ENCODE results near the gene IL21. TPM values are rescaled to one million over a fixed set of nuclear protein-coding genes. Genes with fewer than 3 reads are reported as not detected.

The IL21 gene
- total and polyA plus RNA-seq, 2 donors (not counting 1 experiment from before 2014, with no cell fraction given), result not detected

DNA sequence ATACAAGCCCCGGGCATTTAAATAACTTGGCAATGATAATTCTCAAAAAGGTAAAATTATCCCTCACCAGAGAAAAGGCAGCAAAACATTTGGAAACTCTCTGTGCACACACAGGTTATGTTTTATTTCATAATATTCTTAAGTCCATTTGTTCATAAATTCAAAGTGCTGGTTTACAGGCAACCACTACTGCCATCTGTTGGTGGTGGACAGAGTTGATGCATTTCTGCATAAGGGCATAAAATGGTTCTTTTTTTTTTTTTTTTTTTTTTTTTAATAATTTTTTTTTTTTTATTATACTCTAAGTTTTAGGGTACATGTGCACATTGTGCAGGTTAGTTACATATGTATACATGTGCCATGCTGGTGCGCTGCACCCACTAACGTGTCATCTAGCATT is 31.5 kb upstream of the IL21 start:
- DNase-seq (ENCODE audit: low read depth in 2 of 2), result peak; percentile 51 to 87
- no peak overlapping the region for H2AFZ ChIP-seq (ENCODE audit: low read length)
- H3K4me3 ChIP-seq (replicated peaks in 1 of 4; ENCODE audit: control extremely low read depth in 1 of 4, insufficient read depth in 1 of 4, low read depth in 3 of 4, low read length in 4 of 4), result no peak overlapping the region
- H3K79me2 ChIP-seq (ENCODE audit: control insufficient read depth, insufficient read depth, low read length), result no peaks in the 10 kb centered on the region
- H3K4me2 ChIP-seq (ENCODE audit: extremely low read depth, insufficient read depth, low read length), result no peak overlapping the region
- no peaks in the 10 kb centered on the region for H3K9me3 ChIP-seq (ENCODE audit: control insufficient read depth, insufficient read depth, low read depth, low read length)
- TF ChIP-seq, protein P1, sequence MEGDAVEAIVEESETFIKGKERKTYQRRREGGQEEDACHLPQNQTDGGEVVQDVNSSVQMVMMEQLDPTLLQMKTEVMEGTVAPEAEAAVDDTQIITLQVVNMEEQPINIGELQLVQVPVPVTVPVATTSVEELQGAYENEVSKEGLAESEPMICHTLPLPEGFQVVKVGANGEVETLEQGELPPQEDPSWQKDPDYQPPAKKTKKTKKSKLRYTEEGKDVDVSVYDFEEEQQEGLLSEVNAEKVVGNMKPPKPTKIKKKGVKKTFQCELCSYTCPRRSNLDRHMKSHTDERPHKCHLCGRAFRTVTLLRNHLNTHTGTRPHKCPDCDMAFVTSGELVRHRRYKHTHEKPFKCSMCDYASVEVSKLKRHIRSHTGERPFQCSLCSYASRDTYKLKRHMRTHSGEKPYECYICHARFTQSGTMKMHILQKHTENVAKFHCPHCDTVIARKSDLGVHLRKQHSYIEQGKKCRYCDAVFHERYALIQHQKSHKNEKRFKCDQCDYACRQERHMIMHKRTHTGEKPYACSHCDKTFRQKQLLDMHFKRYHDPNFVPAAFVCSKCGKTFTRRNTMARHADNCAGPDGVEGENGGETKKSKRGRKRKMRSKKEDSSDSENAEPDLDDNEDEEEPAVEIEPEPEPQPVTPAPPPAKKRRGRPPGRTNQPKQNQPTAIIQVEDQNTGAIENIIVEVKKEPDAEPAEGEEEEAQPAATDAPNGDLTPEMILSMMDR (conservative IDR thresholded peaks at IDR 0.05 in 1 of 2, IDR thresholded peaks at IDR 0.05 in 1 of 2; ENCODE audit: low read depth in 1 of 2, low read length in 2 of 2), result peak; percentile 62 to 75
- TF ChIP-seq EZH2 (IDR thresholded peaks at IDR 0.05; ENCODE audit: low read length, missing control alignments), result no peak
- no peaks in the 10 kb centered on the region for H3K36me3 ChIP-seq (ENCODE audit: control insufficient read depth, insufficient read depth, low read length)
- no peaks in the 10 kb centered on the region for H3K27me3 ChIP-seq (ENCODE audit: control insufficient read depth, insufficient read depth, low read length)
- H4K20me1 ChIP-seq (ENCODE audit: control insufficient read depth, extremely low read depth, insufficient read depth, low read length), result no peaks in the 10 kb centered on the region
- H3K9ac ChIP-seq (ENCODE audit: insufficient read depth, low read length), result no peak overlapping the region
- H3K27ac ChIP-seq (ENCODE audit: insufficient read depth, low read length), result no peak overlapping the region
- no peaks in the 10 kb centered on the region for H3K4me1 ChIP-seq (ENCODE audit: control insufficient read depth, extremely low read depth, insufficient read depth, low read length)

DNA sequence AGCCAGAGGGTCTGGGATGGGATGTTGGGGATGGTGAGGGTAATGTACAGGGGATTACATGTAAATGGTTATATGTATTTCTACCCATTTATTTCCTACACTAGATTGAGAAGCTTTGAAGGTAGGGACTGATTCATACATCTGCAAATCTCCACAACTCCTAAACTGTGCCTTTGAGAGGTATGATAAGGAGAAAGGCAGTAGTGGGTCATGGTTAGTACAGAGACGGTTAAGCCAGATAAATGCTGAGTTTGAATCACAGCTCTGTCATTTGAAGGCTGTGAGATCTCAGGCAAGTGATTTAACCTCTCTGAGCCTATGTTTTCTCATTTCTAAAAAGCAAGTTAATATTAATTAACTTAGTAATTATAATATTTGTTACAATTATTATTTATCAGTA is 29.3 kb upstream of the IL21 start:
- no peaks in the 10 kb centered on the region for H3K9me3 ChIP-seq (ENCODE audit: control insufficient read depth, insufficient read depth, low read depth, low read length)
- H3K4me3 ChIP-seq (replicated peaks in 1 of 4; ENCODE audit: control extremely low read depth in 1 of 4, insufficient read depth in 1 of 4, low read depth in 3 of 4, low read length in 4 of 4), result no peak overlapping the region
- no peak overlapping the region for H2AFZ ChIP-seq (ENCODE audit: low read length)
- H3K27ac ChIP-seq (ENCODE audit: insufficient read depth, low read length), result no peak overlapping the region
- DNase-seq (ENCODE audit: low read depth in 2 of 2), result no peak
- TF ChIP-seq, protein P1 (conservative IDR thresholded peaks at IDR 0.05 in 1 of 2, IDR thresholded peaks at IDR 0.05 in 1 of 2; ENCODE audit: low read depth in 1 of 2, low read length in 2 of 2), result no peak
- no peak for TF ChIP-seq EZH2 (IDR thresholded peaks at IDR 0.05; ENCODE audit: low read length, missing control alignments)
- peaks cover 8% of the 10 kb centered on the region for H3K27me3 ChIP-seq (ENCODE audit: control insufficient read depth, insufficient read depth, low read length)
- no peak overlapping the region for H3K9ac ChIP-seq (ENCODE audit: insufficient read depth, low read length)
- no peaks in the 10 kb centered on the region for H3K79me2 ChIP-seq (ENCODE audit: control insufficient read depth, insufficient read depth, low read length)
- H3K36me3 ChIP-seq (ENCODE audit: control insufficient read depth, insufficient read depth, low read length), result no peaks in the 10 kb centered on the region
- no peaks in the 10 kb centered on the region for H3K4me1 ChIP-seq (ENCODE audit: control insufficient read depth, extremely low read depth, insufficient read depth, low read length)
- no peaks in the 10 kb centered on the region for H4K20me1 ChIP-seq (ENCODE audit: control insufficient read depth, extremely low read depth, insufficient read depth, low read length)
- no peak overlapping the region for H3K4me2 ChIP-seq (ENCODE audit: extremely low read depth, insufficient read depth, low read length)

DNA sequence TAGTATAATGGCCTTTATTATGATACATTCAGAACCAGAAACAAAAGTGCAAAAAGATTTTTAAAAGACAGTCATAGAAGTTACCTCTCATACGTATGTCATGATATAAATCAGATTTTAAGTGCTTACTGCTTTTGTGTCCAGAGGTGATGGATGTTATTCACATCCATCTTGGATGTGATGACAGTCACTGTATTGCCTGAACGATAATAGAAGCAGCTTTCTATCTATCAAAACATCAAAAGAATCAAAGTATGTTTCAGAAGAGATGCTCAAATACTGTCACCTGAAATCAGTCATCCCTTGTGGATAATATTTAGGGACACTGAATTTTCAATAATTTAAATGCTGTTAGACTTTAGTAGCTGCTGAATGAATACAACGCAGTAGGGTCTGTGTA is 26.8 kb upstream of the IL21 start:
- Histone ChIP-seq H3K9me3 (ENCODE audit: control insufficient read depth, insufficient read depth, low read depth, low read length) (no peaks in the 10 kb centered on the region), H4K20me1 (ENCODE audit: control insufficient read depth, extremely low read depth, insufficient read depth, low read length) (no peaks in the 10 kb centered on the region), H3K36me3 (ENCODE audit: control insufficient read depth, insufficient read depth, low read length) (no peaks in the 10 kb centered on the region), H3K27ac (ENCODE audit: insufficient read depth, low read length) (no peak overlapping the region), H3K4me3 (replicated peaks in 1 of 4; ENCODE audit: control extremely low read depth in 1 of 4, insufficient read depth in 1 of 4, low read depth in 3 of 4, low read length in 4 of 4) (no peak overlapping the region), H3K79me2 (ENCODE audit: control insufficient read depth, insufficient read depth, low read length) (no peaks in the 10 kb centered on the region), H3K4me2 (ENCODE audit: extremely low read depth, insufficient read depth, low read length) (no peak overlapping the region), H3K4me1 (ENCODE audit: control insufficient read depth, extremely low read depth, insufficient read depth, low read length) (no peaks in the 10 kb centered on the region), H2AFZ (ENCODE audit: low read length) (no peak overlapping the region), H3K27me3 (ENCODE audit: control insufficient read depth, insufficient read depth, low read length) (peaks cover 21% of the 10 kb centered on the region), H3K9ac (ENCODE audit: insufficient read depth, low read length) (no peak overlapping the region)
- TF ChIP-seq, protein P1 (conservative IDR thresholded peaks at IDR 0.05 in 1 of 2, IDR thresholded peaks at IDR 0.05 in 1 of 2; ENCODE audit: low read depth in 1 of 2, low read length in 2 of 2), result no peak
- no peak for TF ChIP-seq EZH2 (IDR thresholded peaks at IDR 0.05; ENCODE audit: low read length, missing control alignments)
- DNase-seq (ENCODE audit: low read depth in 2 of 2), result no peak

Measured in fibroblast of lung (primary cell).